Measurements from ENCODE around the gene POTED.
"Not testable (repeated sequence)": the region's sequence is repeated elsewhere in the genome, so short reads cannot be mapped to it uniquely, and the experiment has no call there.

The POTED gene

GRCh38 chr21:13609477-13609876, at the start of gene POTED:
Gene POTED, plus strand, starts transcription at chr21:13609777. Its CDS starts 452 bp downstream, at chr21:13610229.
- not testable (repeated sequence) for DNase-seq

- not testable (repeated sequence) for DNase-seq
Observed at GRCh38 chr21:13650101-13650500, 40.5 kb downstream of the POTED start.

- not testable (repeated sequence) for DNase-seq
Observed at GRCh38 chr21:13651746-13652145, 42.2 kb downstream of the POTED start.

Measured in activated T-cell treated with anti-CD3 and anti-CD28 coated beads, Interleukin-2, amount 50 U/mL, for 1 hour (primary cell).